CD4-positive, alpha-beta memory T cell (primary cell): ENCODE measurements around the gene RPP40. TPM values are rescaled to one million over a fixed set of nuclear protein-coding genes. Genes with fewer than 3 reads are reported as not detected.

Experiments
- CTCF ChIA-PET: fragments of 350-600 bp; sonication (Branson Sonifier 250); formaldehyde crosslinking; loops from one replicate; lab custom pipeline; 2021; ENCODE audit warnings: inconsistent platforms; ENCODE audit not compliant: partially characterized antibody; lab: Charles Lee
- POLR2A ChIA-PET: fragments of 350-600 bp; sonication (Branson Sonifier 250); formaldehyde crosslinking; loops from one replicate; lab custom pipeline; 2021; ENCODE audit not compliant: partially characterized antibody; lab: Charles Lee
- DNase-seq, 5 donors: peaks; one replicate each; pipeline versions ENCODE4 v3.0.0 to v3.0.0-alpha.2; 2020 to 2022; ENCODE audit warnings: mixed read lengths in 1 of 5
- H3K27ac ChIP-seq: one replicate; pipeline ENCODE4 v1.7.0; 2013; ENCODE audit warnings: low read depth, low read length
- H3K27me3 ChIP-seq: 2 replicates; pipeline ENCODE4 v1.7.0; 2013; ENCODE audit warnings: mild to moderate bottlenecking, low read length, moderate library complexity; ENCODE audit not compliant: insufficient read depth
- H3K36me3 ChIP-seq: 2 replicates; pipeline ENCODE4 v1.7.0; 2013; ENCODE audit warnings: mild to moderate bottlenecking, low read length, moderate library complexity; ENCODE audit not compliant: insufficient read depth
- H3K4me1 ChIP-seq: 2 replicates; pipeline ENCODE4 v1.7.0; 2013; ENCODE audit warnings: mild to moderate bottlenecking, low read length, moderate library complexity; ENCODE audit not compliant: insufficient read depth
- H3K4me3 ChIP-seq, 2 donors: one replicate each; pipeline ENCODE4 v1.7.0; 2013; ENCODE audit warnings: low read length in 2 of 2, mild to moderate bottlenecking in 1 of 2
- H3K9me3 ChIP-seq, 2 donors: one replicate each; pipeline ENCODE4 v1.7.0; 2013; ENCODE audit warnings: low read length in 2 of 2, control low read depth in 1 of 2; ENCODE audit not compliant: control insufficient read depth in 1 of 2
- H3K27ac Mint-ChIP-seq, 7 donors: one replicate each; pipeline ENCODE4 v1.8.0; 2020 to 2021; ENCODE audit warnings: mixed read lengths in 7 of 7, mild to moderate bottlenecking in 6 of 7, inconsistent platforms in 3 of 7, moderate library complexity in 3 of 7
- H3K27me3 Mint-ChIP-seq, 2 donors: one replicate each; pipeline ENCODE4 v1.8.0; 2020 to 2021; ENCODE audit warnings: mixed read lengths in 2 of 2
- H3K36me3 Mint-ChIP-seq, 2 donors: one replicate each; pipeline ENCODE4 v1.8.0; 2020 to 2021; ENCODE audit warnings: mixed read lengths in 2 of 2, inconsistent platforms in 1 of 2, mild to moderate bottlenecking in 1 of 2
- H3K4me1 Mint-ChIP-seq, 4 donors: one replicate each; pipeline ENCODE4 v1.8.0; 2020 to 2021; ENCODE audit warnings: mixed read lengths in 4 of 4, mild to moderate bottlenecking in 1 of 4
- H3K4me3 Mint-ChIP-seq, 8 donors: one replicate each; pipeline ENCODE4 v1.8.0; 2020 to 2021; ENCODE audit warnings: mixed read lengths in 8 of 8, mild to moderate bottlenecking in 7 of 8, moderate library complexity in 6 of 8, inconsistent platforms in 3 of 8
- H3K9me3 Mint-ChIP-seq, 8 donors: one replicate each; pipeline ENCODE4 v1.8.0; 2020 to 2021; ENCODE audit warnings: mixed read lengths in 8 of 8, mild to moderate bottlenecking in 5 of 8, inconsistent platforms in 3 of 8, moderate library complexity in 1 of 8
- intact Hi-C: fragments of 100-400 bp; cut with micrococcal nuclease; formaldehyde crosslinking; loops from one replicate; pipeline ENCODE4 v1.15.1; 2023
- polyA plus RNA-seq, 2 donors: library from polyadenylated mRNA; unstranded; fragments of 300-500 nt; fragmentation: Illumina TruSeq; gene quantifications; one replicate each; pipeline ENCODE4 v1.2.3, GENCODE V29; 2021
- total RNA-seq, 2 experiments: library from RNA; stranded (reverse); gene quantifications; one replicate each; pipeline ENCODE4 v1.2.3, GENCODE V29; 2021

Gene RPP40
- total and polyA plus RNA-seq, 4 experiments from 2014 or later = 5.5 to 16.3 (median 9.8) TPM

DNA sequence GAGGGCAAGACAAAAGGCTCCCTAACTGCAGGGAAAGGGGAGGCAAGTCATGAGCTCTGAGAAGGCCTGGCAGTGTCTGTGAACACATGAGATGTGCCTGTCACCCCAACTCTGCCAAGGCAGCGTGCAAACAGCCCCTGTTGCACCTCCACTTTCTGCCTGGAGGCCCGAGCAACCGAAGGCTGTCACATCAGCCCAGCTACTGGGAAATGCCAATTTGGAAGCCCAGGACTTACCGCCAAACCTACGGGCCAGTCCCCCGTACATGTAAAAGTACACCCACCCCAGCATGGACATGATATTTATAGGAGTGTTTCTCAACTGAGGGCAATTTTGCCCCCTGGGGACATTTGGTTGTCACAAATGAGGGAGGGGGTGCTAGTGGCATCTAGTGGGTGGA, 27.3 kb upstream of the RPP40 start:
- no peaks in the 10 kb centered on the region for H3K9me3 ChIP-seq
- ChIA-PET POLR2A (interaction anchor here (1.0 kb wide), 1 partner anchor 27 kb away, joined by 3 read pairs; the partner anchor contains the start of gene RPP40), CTCF (interaction anchor here (1.6 to 2.4 kb wide), 3 partner anchors 9 to 16 kb away, joined by 6 to 13 read pairs (median 9); no protein-coding TSS in a partner anchor)
- peaks cover 3 to 4% of the 10 kb centered on the region in 2 donors for H3K27me3 Mint-ChIP-seq
- DNase-seq = no peak
- H3K36me3 Mint-ChIP-seq = no peaks in the 10 kb centered on the region
- no peaks in the 10 kb centered on the region for H3K4me1 ChIP-seq
- H3K27ac ChIP-seq = no peak overlapping the region
- no peak overlapping the region for H3K27ac Mint-ChIP-seq
- intact Hi-C loops = no loop called here
- H3K4me3 Mint-ChIP-seq = no peak overlapping the region
- H3K27me3 ChIP-seq = no peaks in the 10 kb centered on the region
- H3K4me3 ChIP-seq = no peak overlapping the region
- H3K36me3 ChIP-seq = no peaks in the 10 kb centered on the region
- H3K9me3 Mint-ChIP-seq = peaks cover 0 to 2% (median 0%) of the 10 kb centered on the region in 8 donors
- peaks cover 4 to 10% (median 7%) of the 10 kb centered on the region in 4 donors for H3K4me1 Mint-ChIP-seq

DNA sequence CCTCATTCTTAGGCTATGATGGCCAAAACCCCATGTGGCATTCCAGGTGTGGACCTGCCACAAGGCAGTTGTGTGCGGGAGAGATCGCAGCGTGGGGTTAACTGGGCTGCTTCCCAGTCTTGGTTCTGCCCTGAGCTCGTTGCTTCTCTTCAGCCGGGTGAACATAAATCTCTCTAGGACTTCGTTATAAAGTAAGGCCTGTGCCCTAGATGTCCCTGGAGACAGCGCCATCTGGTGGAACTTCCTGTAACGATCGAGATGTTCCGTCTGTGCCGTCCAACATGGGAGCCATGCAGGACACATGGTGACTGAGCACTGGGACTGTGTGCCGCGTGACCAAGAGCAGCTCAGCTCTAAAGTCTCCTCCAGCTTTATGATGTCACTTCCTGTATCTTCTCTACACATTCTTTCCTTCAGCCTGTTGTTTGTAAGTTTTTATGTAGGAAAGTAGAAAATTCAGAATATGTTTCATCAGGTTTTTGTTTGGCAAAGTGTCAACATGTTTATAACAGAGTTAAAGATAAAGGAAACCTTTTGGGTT, 26.8 kb upstream of the RPP40 start:
- ChIA-PET CTCF (interaction anchor here (1.0 to 2.4 kb wide), 4 partner anchors 9 to 16 kb away, joined by 6 to 13 read pairs (median 8); no protein-coding TSS in a partner anchor), POLR2A (interaction anchor here (1.0 kb wide), 1 partner anchor 27 kb away, joined by 3 read pairs; the partner anchor contains the start of gene RPP40)
- Histone ChIP-seq H3K4me3 (no peak overlapping the region), H3K27ac (no peak overlapping the region), H3K27me3 (no peaks in the 10 kb centered on the region), H3K36me3 (no peaks in the 10 kb centered on the region), H3K9me3 (no peaks in the 10 kb centered on the region), H3K4me1 (no peaks in the 10 kb centered on the region)
- Mint-ChIP-seq H3K27me3 (peaks cover 3 to 4% of the 10 kb centered on the region in 2 donors), H3K4me1 (peaks cover 3 to 10% (median 8%) of the 10 kb centered on the region in 4 donors), H3K27ac (no peak overlapping the region), H3K36me3 (no peaks in the 10 kb centered on the region), H3K4me3 (no peak overlapping the region), H3K9me3 (peaks cover 0 to 2% (median 0%) of the 10 kb centered on the region in 8 donors)
- peak; percentile 43 to 64 (median 54) for DNase-seq
- intact Hi-C loops = no loop called here

DNA sequence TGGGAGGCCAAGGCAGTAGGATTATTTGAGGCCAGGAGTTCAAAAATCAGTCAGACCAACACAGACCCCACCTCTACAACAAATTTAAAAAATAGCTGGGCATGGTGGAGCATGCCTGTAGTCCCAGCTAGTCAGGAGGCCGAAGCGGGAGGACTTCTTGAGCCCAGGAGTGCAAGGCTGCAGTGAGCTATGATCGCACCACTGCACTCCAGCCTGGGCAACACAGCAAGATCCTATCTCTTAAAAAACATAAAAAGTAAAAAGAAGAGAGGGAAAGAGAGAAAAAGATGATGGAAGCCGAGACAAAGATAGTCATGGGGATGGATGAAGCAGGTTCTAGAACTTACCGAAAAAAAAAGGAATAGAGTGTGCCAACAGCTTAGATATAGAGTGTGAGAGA, 25.8 kb upstream of the RPP40 start:
- Mint-ChIP-seq H3K4me3 (no peak overlapping the region), H3K27me3 (peaks cover 3 to 4% of the 10 kb centered on the region in 2 donors), H3K27ac (peak overlapping the region in 2 of 7 donors; percentile 41 to 49), H3K4me1 (peaks cover 3 to 10% (median 8%) of the 10 kb centered on the region in 4 donors), H3K9me3 (peaks cover 0 to under 1% (median 0%) of the 10 kb centered on the region in 8 donors), H3K36me3 (peaks cover 1 to 5% of the 10 kb centered on the region in 2 donors)
- Histone ChIP-seq H3K9me3 (no peaks in the 10 kb centered on the region), H3K27me3 (no peaks in the 10 kb centered on the region), H3K27ac (no peak overlapping the region), H3K4me3 (no peak overlapping the region), H3K36me3 (no peaks in the 10 kb centered on the region), H3K4me1 (no peaks in the 10 kb centered on the region)
- DNase-seq = no peak
- ChIA-PET CTCF (interaction anchor here (1.0 to 2.4 kb wide), 3 partner anchors 9 to 15 kb away, joined by 6 to 13 read pairs (median 9); no protein-coding TSS in a partner anchor), POLR2A (no interaction called here)
- intact Hi-C loops = no loop called here

DNA sequence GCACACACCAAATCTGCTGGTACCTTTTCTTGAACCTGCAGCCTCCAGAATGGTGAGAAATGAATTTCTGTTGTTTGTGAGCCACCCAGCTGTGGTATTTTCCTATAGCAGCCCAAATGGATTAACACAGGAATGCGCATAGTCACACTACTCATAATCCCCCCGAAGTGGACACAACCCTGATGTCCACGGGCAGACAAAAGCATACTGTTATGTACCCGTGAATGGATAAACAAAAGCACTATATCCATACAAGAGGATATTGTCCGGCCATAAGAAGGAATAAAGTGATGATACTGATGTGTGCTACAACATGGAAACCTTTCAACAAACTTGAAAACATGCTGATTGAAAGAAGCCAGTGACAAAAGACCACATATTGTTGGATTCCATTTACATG, 25.1 kb upstream of the RPP40 start:
- Histone ChIP-seq H3K27me3 (no peaks in the 10 kb centered on the region), H3K27ac (no peak overlapping the region), H3K4me3 (no peak overlapping the region), H3K36me3 (no peaks in the 10 kb centered on the region), H3K9me3 (no peaks in the 10 kb centered on the region), H3K4me1 (no peaks in the 10 kb centered on the region)
- Mint-ChIP-seq H3K27me3 (peaks cover 3 to 4% of the 10 kb centered on the region in 2 donors), H3K4me1 (peaks cover 3 to 10% (median 8%) of the 10 kb centered on the region in 4 donors), H3K4me3 (no peak overlapping the region), H3K27ac (no peak overlapping the region), H3K36me3 (peaks cover 1 to 5% of the 10 kb centered on the region in 2 donors), H3K9me3 (no peaks in the 10 kb centered on the region)
- intact Hi-C loops = no loop called here
- ChIA-PET CTCF (no interaction called here), POLR2A (no interaction called here)
- DNase-seq = no peak

DNA sequence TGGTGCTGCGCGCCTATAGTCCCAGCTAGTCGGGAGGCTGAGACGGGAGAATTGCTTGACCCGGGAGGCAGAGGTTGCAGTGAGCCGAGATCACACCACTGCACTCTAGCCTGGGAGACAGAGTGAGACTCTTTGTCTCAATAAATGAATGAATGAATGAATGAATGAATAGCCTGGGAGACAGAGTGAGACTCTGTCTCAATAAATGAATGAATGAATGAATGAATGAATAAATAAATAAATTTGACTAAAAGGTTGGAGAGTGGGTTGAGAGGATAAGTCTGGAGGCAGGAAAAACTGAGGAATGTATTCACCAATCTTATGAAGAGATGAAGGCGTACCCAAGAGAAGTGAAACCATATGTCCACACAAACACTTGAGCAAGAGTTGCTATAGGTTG, 24.5 kb upstream of the RPP40 start:
- Mint-ChIP-seq H3K36me3 (peaks cover 1 to 5% of the 10 kb centered on the region in 2 donors), H3K9me3 (no peaks in the 10 kb centered on the region), H3K27ac (no peak overlapping the region), H3K4me3 (no peak overlapping the region), H3K4me1 (peaks cover 3 to 10% (median 8%) of the 10 kb centered on the region in 4 donors), H3K27me3 (peaks cover 3 to 4% of the 10 kb centered on the region in 2 donors)
- H3K27me3 ChIP-seq = no peaks in the 10 kb centered on the region
- CTCF ChIA-PET = no interaction called here
- no peaks in the 10 kb centered on the region for H3K9me3 ChIP-seq
- no peak for DNase-seq
- no peaks in the 10 kb centered on the region for H3K36me3 ChIP-seq
- H3K27ac ChIP-seq = no peak overlapping the region
- no peaks in the 10 kb centered on the region for H3K4me1 ChIP-seq
- H3K4me3 ChIP-seq = no peak overlapping the region
- intact Hi-C loops = no loop called here
- POLR2A ChIA-PET = no interaction called here

DNA sequence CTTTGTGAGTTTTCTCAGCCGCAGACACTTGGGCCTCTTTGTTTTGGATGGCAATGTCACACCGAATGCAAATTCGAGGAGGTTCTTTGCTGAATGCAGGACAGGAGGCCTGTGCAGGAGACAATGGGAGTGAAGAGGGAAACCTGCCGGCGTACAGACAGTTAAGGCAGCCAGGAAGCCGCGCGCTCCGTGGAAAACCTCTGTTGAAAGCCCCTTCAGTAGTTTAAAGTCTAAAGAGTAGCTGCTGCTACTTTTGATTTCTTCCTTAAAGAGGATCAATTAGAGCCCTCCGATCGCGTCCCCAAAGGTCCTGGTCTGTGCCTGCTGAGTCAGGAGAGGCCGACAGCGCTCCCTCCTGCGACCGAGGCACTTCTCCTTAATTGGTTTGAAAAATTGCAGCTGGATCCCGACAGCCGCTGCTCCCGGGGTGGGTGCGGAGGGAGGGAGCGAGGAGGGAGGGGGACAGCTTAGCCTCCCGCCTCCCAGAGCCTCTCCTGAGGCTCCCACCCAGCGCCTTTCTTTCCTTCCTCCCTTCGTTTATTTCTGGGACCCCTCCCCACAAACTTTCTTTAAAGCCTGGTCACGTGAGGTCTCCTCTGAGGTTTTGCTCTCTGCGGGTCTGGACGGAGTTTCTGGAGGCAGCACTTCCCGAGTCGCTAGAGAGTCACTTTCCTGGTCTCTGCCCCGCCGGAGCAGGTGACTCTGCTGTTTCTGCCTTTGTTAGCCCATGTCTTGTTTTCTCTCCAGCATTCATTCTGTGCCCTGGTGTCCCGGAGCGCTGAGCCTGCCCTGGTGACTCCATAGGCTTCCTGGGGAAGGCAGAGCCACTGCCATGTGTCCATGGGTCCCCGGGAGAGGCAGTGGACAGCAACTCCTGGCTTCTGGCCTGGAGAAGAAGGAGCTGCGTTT, 22.3 kb upstream of the RPP40 start:
- peaks cover 3 to 4% of the 10 kb centered on the region in 2 donors for H3K27me3 Mint-ChIP-seq
- H3K4me3 Mint-ChIP-seq = peak overlapping the region; percentile 20 to 69 (median 48)
- no peaks in the 10 kb centered on the region for H3K36me3 ChIP-seq
- no peak overlapping the region for H3K27ac ChIP-seq
- ChIA-PET CTCF (no interaction called here), POLR2A (no interaction called here)
- H3K36me3 Mint-ChIP-seq = peaks cover 1 to 12% of the 10 kb centered on the region in 2 donors
- H3K9me3 ChIP-seq = no peaks in the 10 kb centered on the region
- H3K4me3 ChIP-seq = no peak overlapping the region
- DNase-seq = no peak
- H3K27me3 ChIP-seq = no peaks in the 10 kb centered on the region
- intact Hi-C loops = no loop called here
- peaks cover 3 to 10% (median 8%) of the 10 kb centered on the region in 4 donors for H3K4me1 Mint-ChIP-seq
- no peak overlapping the region for H3K27ac Mint-ChIP-seq
- H3K9me3 Mint-ChIP-seq = peaks cover 0 to 5% (median 0%) of the 10 kb centered on the region in 8 donors
- no peaks in the 10 kb centered on the region for H3K4me1 ChIP-seq

DNA sequence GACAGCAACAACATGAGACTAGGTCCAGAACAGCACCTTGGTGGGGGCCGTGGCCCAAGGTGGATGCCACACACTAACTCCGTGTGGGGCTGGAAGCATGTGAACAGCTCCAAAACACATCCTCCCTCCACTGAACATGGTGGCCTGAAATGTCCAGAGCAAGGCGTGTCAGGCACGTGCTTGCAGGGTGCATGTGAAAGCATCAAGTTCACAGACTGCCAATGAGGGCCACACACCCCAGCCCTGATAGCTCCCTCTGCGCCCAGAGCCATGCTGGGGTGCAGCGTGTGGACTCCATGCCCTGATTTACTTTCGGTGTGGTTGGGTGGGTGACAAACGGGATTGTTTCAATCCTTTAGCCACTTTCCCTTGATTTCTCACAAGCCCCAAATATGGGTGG, 20.1 kb upstream of the RPP40 start:
- H3K27me3 ChIP-seq = no peaks in the 10 kb centered on the region
- no peaks in the 10 kb centered on the region for H3K36me3 ChIP-seq
- Mint-ChIP-seq H3K9me3 (peaks cover 0 to 5% (median 0%) of the 10 kb centered on the region in 8 donors), H3K27me3 (peaks cover 3 to 4% of the 10 kb centered on the region in 2 donors), H3K36me3 (peaks cover 1 to 17% of the 10 kb centered on the region in 2 donors), H3K4me3 (no peak overlapping the region), H3K4me1 (peaks cover 3 to 6% (median 5%) of the 10 kb centered on the region in 4 donors), H3K27ac (no peak overlapping the region)
- H3K27ac ChIP-seq = no peak overlapping the region
- no peaks in the 10 kb centered on the region for H3K4me1 ChIP-seq
- intact Hi-C loops = no loop called here
- H3K9me3 ChIP-seq = no peaks in the 10 kb centered on the region
- ChIA-PET POLR2A (no interaction called here), CTCF (no interaction called here)
- no peak overlapping the region for H3K4me3 ChIP-seq
- no peak for DNase-seq
